GM19351 (cell line): ENCODE data around the gene COPRS.
"Not testable (repeated sequence)": the region's sequence is repeated elsewhere in the genome, so short reads cannot be mapped to it uniquely, and the experiment has no call there.

Source experiments
- ATAC-seq: cut with Tn5 transposase; IDR thresholded peaks from one replicate; pipeline ENCODE4 v1.9.1; 2021; ENCODE audit warnings: mild to moderate bottlenecking, moderate library complexity; ENCODE audit not compliant: unreplicated experiment

The COPRS gene

DNA sequence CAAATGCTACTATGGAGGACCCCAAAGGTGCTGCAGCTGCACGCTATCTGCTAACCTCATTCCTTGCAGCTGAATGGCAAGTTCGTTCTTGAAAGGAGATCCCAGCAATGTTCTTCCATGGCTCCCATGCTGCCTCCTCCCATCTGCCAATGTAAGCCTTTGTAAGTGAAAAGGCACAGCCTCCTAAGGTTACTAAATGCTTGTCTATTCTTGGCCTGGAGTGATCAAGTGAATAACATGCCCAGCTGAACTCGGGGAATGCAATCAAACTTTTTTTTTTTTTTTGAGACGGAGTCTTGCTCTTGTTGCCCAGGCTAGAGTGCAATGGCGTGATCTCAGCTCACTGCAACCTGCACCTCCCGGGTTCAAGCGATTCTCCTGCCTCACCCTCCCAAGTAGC lies 49.2 kb downstream of the COPRS start:
- not testable (repeated sequence) for ATAC-seq

DNA sequence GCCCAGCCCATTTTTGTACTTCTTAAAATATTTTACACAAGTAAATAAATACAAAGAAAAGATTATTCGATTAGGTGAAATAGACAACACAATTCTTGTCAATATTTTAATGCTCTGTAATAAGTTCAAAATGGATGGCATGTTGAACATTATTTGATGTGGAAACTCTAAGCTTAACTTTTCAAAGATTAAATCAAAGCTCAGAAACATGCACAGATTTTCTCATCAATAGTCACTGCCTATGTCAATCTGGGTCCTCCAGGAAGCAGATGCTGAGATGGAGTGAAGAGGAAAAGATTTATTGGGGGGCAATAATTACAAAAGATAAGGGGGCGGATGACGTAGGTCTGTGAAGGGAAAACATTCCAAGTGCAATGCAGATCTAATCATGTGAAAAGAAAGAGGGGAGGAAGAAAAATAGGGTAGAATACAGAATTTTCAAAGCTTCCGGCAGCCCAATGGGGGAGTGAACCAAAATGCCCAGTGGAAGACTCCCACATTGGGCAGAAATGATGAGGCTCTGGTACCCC lies 50.5 kb downstream of the COPRS start:
- no peak for ATAC-seq

DNA sequence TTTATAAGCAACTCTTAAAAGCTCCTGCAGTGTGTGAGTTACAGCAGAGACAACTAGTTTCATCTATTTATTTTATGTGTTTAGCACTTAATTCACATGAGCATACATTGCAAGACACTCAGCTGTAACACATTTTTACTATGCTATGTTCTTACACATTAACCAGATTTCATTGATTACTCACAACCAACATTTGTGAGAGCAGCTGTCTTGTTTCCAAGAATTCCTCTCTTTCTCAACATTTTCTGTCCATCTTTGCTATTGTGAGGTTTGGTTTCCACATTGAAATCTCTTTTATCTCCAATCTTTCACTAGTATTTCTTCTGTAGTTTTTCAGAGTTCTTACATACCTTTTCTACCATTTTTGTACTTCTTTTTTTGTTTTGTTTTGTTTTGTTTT lies 51.2 kb downstream of the COPRS start:
- ATAC-seq, result no peak

DNA sequence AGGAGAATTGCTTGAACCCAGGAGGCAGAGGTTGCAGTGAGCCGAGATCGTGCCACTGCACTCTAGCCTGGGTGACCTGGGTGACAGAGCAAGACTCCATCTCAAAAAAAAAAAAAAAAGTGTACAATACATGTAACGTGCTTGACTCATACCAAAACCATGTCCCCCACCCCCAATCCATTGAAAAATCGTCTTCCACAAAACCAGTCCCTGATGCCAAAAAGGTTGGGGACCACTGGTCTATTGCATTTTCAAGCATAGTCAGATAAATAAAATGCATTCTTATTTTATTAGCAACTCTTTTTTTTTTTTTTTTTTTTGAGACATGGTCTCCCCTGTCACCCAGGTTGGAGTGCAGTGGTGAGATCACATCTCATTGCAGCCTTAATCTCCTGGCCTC lies 52.1 kb downstream of the COPRS start:
- ATAC-seq, result no peak

DNA sequence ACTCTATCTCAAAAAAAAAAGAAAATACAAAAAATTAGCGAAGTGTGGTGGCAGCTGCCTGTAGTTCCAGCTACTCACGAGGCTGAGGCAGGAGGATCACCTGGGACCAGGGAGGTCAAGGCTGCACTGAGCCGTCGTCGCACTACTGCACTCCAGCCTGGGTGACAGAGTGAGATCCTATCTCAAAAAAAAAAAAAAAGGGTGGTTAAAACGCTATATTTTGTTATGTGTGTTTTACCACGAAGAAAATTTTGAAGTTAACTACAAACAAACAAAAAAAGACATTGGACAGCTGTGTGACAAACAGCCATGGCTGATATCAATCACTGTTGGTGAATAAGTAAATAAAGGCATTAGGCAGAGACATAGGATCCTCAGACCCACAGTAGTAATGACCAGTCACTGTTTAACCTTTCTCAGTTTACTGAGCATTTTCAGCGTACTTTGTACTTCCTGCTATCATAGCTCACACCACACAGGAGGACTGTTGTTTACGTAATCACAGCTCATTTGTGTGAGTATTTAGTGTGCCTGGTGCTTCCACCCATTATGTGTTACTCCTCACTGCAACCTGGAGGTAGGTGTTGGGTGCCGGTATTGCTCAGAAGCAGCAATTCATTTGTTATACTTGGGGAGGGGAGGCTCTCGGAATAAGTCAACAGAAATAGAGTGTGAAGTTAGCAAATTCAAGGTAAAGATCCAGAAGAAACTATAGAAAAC lies 55.4 kb downstream of the COPRS start:
- no peak for ATAC-seq

DNA sequence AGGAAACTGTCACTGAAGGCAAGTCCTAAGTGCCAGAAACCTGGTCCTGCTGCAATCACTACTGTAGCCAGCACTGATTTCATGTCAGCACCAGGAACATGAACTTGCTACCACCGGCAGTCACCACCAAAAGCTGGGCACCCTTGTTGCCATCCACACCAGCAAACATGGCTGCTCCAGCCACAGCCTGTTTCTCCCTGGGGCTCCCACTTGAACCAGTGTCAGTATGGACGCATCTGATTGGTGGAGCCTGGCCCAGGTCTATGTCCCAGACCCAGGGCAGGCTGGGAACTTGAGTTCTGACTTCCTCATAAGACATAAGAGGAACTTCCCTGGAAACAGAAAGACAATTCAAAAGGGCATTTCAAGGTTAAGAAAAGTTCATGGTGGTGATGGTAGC lies 56.5 kb downstream of the COPRS start:
- no peak for ATAC-seq
